GM12872 (cell line): ENCODE measurements around the gene ZBTB14.

Source experiments
- CTCF ChIP-seq: IDR thresholded peaks from 3 replicates; pipeline ENCODE4 v1.5.1; 2011; ENCODE audit warnings: low read depth, mild to moderate bottlenecking, low read length, moderate library complexity; ENCODE audit not compliant: insufficient read depth

Gene ZBTB14

GRCh38 chr18:5311301-5311989 lies 15.9 kb upstream of the ZBTB14 start:
- no peak for TF ChIP-seq CTCF

- no peak for TF ChIP-seq CTCF
Measured at GRCh38 chr18:5309888-5310470, 14.5 kb upstream of the ZBTB14 start.

GRCh38 chr18:5305835-5306234 lies 10.3 kb upstream of the ZBTB14 start:
- TF ChIP-seq CTCF = no peak

- TF ChIP-seq CTCF = no peak
Measured at GRCh38 chr18:5304232-5304631, 8.7 kb upstream of the ZBTB14 start.

GRCh38 chr18:5303636-5304035 lies 8.1 kb upstream of the ZBTB14 start:
- no peak for TF ChIP-seq CTCF

GRCh38 chr18:5302606-5303005 lies 7.1 kb upstream of the ZBTB14 start:
- TF ChIP-seq CTCF = no peak

GRCh38 chr18:5300476-5301010 lies 5.0 kb upstream of the ZBTB14 start:
- no peak for TF ChIP-seq CTCF
